NK-92 treated with Interleukin-12 subunit alpha and Interleukin-12 subunit beta, amount 100 ng/mL, for 24 hours (cell line): ENCODE results near the gene SCPEP1.
"Not testable (repeated sequence)": the region's sequence is repeated elsewhere in the genome, so short reads cannot be mapped to it uniquely, and the experiment has no call there.

Experiments
- DNase-seq: peaks from one replicate; lab custom pipeline; 2025; lab: John Stamatoyannopoulos, UW

The SCPEP1 gene

DNA sequence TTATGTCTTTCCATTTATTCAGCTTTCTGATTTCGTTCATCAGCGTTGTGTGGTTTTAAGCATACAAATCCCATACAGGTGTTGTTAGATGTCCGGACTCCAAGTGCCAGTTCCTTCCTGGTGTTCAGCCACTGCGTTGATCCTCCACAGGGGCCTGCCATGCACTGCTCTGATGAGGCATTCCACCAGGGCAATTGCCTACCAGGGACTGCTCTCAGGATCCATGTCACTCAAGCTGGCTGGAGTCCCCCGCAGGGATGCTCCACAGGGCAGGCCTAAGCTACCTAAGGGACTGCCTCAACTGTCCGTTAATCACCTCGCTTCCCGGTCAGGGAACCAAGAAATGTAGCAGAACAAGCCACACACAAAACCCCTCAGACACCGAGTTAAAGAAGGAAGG, 12.7 kb upstream of the SCPEP1 start:
- not testable (repeated sequence) for DNase-seq

DNA sequence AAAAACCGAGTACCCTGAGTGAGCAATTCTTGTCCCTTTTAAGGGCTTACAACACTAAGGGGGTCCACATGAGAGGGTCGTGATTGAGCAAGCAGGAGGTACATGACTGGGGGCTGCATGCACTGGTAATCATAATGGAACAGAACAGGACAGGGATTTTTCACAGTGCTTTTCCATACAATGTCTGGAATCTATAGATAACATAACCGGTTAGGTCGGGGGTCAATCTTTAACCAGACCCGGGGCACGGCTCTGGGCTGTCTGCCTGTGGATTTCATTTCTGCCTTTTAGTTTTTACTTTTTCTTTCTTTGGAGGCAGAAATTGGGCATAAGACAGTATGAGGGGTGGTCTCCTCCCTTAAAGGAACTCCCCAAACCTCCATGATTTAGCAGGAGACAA, 12.2 kb upstream of the SCPEP1 start:
- not testable (repeated sequence) for DNase-seq

DNA sequence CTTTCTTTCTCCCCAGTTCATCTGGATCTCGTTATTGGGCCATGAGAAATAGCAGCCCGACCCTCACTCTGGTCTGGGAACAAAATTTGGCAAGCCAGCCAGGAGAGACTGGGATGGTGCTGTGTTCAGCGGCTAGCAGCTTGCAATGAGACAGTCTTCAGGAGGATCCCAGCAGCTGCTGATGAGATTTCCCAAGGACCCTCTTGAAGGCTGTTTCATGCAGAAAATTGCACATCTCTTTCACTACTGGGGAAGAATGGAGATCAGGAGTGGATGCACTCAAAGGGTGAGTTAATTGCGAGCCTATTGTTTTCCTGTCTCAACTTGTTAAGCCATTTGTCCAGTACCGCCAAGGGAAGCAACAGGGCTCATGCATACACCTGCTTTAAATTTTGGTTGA, 11.6 kb upstream of the SCPEP1 start:
- no peak for DNase-seq

DNA sequence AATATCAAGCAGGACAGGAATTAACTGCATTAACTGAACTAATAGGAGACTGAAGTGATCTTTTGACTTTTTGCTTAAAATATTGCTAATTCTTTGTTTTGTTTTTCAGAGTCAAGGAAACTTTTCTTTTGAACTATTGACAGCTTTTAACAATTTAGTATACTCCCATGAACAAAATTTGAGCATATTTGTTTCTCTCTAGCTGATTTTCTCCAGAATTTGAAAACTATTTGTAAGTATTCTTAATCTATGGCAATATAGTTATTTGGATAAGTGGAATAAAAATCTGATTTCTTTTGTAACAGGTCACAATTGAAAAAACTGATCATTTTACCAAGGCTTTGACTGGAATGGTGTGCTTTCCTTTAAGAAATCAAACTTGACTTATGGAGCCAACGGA, 7.0 kb upstream of the SCPEP1 start:
- no peak for DNase-seq

DNA sequence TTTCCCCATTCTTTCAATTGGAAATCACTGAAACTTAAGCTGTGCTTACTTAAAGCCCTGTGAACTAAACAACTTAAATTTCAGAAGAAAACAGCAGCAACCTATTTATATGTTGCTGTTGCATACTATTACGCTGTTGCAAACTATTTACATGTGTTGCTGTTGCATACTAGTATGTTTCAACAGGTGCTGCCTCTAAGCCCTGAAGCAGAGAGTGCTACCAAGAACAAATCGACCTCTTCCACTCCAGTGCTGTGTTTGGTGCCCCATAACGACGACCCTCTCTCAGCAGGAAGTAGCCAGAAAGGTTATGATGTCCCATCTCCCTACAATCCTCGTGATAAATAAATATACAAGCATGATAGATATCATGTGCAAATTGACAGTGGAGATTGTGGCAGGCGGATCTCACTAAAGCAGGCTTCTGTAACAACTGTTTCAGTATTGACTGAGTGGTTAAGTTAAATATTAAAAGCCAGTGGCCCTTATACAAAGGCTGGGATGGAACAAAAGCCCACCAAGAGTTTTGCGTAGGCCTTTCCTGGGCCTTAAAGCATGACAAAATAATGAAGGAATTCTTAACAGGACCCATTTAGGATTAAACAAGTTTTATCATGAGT, 5.7 kb upstream of the SCPEP1 start:
- no peak for DNase-seq

DNA sequence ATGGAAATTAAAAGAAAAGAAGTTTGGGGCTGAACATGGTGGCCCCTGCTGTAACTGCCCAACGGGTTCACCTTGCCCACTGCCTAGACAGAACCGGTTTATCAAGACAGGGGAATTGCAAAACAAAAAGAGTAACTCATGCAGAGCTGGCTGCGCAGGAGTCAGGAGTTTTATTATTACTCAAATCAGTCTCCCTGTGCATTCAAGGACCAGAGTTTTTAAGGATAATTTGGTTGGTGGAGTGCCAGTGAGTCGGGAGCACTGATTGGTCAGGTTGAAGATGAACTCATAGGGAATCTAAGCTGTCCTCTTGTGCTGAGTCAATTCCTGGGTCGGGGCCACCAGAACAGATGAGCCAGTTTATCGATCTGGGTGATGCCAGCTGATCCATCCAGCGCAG, 4.4 kb upstream of the SCPEP1 start:
- DNase-seq, result no peak

DNA sequence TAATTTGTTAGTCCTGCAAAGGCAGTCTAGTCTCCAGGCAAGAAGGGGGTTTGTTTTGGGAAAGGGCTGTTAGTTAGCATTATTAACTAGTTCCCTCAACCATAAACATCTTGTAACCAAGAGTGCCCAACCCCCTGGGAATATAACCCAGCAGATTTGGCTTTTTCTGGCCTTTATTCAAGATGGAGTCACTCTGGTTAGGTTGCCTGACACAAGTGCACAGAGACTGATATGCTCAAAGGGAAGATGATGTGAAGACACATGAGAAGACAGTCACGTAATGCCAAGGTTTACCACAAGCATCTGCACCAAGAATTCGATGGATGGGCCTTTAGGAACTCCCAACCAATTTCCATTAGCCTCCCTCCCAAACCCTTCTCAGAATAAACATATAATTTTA, 3.9 kb upstream of the SCPEP1 start:
- no peak for DNase-seq

DNA sequence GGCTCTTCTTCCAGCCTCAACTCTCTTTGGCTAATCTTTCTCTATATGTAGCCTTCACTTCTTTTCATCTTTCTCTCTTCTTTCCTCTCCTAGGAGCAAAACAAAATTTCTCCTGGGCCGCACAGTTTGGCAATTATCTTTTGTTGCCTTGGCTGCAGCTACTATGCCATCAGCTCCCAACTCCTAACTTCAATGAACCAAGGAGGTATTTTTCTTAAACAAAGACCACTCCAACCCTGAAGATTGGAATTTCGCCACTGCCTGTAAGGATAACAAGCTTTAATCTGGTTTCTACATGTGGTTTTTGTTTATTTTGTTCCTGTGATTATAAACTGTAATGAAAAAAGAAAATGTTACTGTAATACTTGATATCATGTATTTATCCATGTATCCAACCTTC, 2.3 kb upstream of the SCPEP1 start:
- DNase-seq, result no peak

DNA sequence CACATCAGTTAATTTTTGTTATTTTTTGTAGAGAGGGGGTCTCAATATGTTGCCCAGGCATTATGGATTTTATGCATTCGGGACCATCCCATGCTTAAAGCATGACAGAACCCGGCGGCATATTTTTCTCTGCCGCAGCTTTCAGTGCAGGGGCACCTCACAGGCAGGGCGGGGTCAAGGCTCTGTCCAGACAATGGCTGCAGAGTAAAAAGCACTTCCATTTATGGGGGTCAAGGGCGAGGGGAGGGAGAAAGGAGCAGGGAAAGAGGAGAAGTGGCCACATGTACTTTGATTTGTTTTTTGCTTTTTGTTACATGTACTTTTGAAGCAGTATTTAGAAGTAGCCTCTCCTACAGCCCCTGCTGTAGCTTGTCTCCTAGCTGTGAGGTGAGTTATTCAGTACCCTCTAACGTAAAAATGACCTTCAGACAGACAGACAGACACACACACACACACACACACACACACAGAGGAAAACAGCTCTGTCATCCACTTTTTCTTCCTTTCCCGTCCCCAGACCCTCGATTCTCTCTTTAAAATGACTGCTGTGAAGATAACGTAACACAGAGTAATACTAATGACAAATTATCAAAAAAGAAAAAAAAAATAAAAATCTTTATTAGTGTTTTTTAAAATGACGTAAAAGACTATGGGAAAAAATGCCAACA, 856 bp upstream of the SCPEP1 start:
- DNase-seq, result no peak

DNA sequence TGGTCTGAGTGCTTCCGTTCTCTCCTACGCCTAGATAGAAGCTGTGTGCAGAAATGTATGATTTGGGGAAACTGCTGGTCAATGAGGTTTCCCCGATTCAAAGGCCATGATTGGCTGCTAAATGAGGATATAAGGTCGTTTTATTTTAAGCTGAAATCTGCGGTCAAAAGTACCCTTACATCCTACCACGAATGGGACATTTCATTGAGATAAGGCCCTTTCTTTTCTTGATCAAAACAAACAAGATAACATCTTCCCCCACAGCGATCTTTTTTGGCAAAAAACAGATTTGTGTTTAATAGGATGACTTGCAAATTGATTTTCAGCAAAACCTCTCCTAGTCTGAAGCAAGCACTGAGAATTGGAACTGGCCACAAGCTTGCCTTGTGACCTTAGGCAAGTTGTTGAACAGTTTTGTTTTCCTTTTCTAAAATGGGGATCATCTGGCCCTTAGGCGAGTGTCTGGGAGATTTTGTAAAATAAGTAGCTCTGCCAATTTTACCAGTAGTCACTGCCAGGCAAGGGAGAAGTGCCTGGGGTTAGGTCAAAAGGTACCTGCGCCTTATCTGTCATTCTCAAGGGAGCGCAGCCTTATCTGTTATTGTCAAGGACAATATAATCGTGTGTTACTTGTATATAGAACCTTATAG, 635 bp downstream of the SCPEP1 start:
- no peak for DNase-seq

DNA sequence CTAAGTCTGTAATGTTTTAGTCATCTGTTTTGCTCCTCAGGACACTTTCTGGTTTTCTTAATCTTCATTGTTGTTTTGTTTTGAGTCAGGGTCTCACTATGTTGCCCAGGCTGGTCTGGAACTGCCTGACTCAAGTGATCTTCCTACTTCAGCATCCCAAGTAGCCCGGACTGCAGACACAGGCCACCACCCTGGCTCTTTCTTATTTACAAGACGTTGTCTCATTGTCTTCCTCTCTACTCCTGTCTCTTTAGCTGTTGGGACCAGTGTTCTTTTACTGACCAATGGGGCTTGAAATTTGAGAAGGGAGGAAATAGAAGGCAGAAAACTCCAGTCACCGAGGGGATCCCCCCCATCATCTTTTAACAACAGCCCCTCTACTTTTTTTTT, 1.2 kb downstream of the SCPEP1 start:
- no peak for DNase-seq

DNA sequence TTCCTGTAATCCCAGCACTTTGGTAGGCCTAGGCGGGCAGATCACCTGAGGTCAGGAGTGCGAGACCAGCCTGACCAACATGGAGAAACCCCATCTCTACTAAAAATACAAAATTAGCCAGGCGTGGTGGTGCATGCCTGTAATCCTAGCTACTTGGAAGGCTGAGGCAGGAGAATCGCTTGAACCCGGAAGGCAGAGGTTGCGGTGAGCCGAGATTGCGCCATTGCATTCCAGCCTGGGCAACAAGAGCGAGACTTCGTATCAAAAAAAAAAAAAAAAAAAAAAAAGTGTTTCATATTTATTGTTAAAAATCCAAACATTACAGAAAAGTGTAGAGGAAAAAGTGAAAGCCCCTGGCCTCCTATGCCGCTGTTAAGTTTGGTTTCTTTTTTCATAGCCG, 2.6 kb downstream of the SCPEP1 start:
- not testable (repeated sequence) for DNase-seq

DNA sequence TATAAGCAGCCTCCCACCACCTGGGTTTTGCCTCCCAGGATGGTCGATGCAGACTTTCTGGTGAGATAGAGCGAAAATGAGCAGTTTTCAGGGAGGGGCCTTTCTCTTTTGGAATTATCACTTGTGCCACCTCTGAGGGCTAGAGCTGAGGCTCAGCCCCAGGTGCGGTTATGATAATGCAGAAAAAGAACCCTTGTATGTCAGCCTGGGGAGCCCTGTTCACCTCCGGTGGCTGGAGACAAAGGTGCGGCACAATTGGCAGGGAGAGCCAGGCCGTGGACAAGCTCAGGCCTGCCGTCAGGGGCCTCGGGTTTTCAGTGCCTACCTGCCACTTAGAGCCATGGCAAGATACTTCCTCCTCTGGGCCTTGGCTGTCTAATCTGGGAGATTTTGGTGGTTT, 4.4 kb downstream of the SCPEP1 start:
- no peak for DNase-seq

DNA sequence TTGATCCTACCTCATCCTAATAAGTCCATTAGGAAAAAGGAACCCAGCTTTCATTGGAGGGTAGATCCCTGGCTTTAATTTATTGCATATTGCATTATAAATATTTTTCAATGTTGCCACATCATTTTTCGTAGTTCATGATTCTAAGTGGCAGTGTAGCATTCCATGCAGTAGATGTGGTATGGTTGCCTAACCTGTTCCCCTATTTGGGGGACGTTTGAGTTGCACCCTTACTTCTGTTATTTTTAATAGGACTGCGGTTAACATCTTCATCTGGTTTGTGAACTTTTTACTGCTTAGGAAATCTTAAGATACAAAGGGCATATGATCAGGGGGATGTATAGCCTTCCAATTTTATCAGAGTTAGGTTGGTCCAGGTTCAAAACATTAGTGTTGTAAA, 5.4 kb downstream of the SCPEP1 start:
- DNase-seq, result no peak

DNA sequence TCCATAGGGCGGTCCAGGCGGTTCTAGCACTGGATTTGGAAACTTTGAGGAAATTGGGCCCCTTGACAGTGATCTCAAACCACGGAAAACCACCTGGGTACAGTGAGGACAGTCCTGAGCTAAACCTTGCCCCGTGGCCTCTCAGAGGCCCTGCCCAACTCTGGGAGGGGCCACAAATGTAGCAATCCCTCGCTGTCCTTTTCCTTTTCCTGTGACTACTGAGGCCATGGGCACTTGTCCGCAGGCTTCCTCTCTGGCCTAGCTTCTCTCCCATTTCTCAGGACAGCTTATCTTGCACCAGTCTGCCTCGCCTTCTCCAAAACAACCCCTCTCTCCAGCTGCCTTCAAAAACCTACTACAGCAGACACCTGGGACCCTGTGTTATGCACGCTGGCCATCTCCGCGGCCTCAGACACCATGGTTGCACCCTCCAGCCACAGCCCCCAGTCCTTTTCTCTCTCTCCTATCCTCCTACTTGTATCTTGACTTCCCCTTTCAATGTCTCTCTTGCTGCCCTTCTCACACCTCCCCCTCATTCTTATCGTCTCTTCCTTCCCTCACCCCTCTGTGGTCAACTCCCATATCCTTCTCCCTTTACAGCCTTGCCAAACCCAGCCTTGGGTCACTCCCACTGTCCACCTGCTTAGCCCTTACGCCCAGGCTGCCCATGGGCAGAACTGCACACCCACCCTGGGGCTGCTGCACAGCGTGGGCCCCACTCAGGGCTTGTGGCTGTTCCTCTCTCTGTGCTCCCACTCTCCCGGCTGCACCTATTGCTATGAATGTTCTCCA, 7.6 kb downstream of the SCPEP1 start:
- DNase-seq, result no peak

DNA sequence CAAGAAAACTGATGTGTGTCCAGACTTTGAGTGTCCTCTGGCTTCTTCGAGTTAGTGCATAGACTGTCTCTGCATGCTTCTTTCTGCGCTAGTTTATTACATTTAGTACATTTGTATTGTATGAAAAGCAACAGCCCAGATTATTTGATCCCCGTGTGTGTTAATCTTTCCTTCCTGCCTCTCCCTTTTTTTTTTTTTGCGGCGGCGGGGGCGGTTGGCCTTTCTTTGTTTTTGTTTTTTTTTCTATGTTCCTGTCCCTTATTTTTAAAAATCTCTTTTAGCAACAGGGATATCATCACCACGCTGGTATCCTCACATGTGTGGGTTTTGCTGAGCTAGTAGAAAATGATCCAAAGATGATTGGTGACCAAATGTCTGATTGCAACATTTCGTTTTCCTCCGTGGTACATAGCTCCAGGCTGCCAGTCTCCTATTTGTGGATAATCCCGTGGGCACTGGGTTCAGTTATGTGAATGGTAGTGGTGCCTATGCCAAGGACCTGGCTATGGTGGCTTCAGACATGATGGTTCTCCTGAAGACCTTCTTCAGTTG, 9.4 kb downstream of the SCPEP1 start:
- no peak for DNase-seq

DNA sequence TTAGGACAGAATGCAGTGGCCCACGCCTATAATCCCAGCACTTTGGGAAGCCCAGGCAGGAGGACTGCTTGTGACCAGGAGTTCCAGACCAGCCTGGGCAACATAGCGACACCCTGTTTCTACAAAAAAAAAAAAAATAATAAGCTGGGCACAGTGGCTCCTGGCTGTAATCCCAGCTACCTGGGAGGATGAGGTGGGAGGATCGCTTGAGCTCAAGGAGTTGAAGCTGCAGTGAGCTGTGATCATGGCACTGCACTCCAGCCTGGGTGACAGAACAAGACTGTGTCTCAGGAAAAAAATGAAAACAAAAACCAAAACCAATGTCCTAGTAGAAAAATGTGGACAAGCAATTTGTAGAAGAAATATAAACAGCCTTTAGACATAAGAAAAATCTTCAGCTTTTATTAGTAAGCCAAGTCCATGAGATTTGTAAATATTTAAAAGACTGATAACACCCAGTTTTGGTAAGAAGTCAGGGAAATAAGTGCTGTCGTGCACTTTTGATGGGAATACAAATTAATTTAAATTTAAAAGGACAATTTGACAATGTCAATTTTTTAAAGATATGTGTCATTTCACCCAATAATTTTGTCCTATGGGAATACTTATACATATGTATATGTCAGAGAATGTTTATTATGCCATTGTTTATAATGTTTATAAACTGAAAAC, 11.1 kb downstream of the SCPEP1 start:
- DNase-seq, result no peak

DNA sequence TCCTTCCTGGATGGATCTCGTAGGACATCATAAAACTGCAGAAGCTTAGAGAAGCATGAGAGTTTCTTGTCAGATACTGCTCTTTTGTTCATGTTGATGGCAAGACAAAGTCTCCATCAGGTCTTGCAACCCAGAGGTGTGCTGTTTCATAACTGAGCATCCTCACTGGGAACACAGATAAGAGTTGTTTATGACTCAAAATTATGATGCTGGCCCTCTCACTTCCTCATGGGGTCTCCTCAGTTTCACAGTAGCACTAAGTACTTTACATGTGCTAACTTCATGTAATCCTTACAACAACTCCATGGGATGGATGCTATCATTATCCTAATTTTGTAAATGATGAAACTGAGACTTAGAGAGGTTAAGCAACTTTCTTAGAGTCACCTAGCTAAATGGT, 14.4 kb downstream of the SCPEP1 start:
- DNase-seq, result no peak

DNA sequence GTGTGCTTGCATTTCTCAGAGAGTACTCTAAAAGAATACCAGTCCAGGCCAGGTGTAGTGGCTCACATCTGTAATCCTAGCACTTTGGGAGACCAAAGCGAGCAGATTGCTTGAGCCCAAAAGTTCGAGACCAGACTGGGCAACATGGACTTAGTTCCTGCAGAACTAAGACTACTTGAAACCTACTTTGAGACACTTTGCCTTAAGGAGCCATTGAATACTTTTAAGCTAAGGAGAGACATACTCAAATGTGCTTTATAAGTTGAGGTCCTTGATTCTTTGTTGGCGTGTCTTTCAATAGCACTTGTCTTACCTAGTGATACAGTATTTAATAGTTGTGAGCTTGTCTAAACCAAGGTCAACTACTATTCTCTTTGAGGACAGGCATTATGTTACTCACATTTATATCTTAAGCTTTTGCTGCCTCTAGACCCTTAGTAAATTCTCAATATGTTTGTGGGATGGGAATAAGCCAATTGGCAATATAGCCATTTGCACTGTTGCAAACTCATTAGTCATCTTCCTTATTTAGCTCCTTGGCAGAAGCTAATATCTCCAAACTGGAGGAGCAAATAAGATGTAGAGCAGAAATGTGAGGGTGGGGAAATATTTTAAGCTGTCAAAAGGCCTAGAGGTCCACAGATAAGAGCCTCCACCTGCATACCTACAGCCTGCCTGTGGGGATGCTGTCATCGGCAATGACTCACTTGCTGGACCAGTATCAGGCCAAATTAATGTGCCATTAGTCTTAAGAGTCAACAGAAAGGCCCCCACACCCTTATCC, 16.3 kb downstream of the SCPEP1 start:
- DNase-seq, result no peak

DNA sequence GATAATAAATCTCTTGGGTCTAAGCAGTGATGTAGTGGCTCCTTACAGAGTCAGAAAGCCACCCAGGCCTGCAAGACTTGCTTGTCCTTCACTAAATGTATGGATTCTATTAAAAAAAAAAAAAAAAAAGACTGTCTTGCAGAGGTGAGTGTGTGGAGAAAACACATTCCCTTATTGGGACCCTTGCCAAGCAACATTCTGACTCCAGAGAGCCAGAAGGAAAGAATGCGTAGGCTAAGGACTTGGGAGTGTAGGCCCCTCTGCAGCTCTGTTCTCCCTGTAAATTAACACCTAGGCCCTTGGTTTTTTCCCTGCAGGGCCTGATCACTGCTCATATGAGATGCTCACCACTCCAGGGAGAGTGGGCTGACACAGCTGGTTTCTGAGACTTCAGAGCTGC, 17.8 kb downstream of the SCPEP1 start:
- no peak for DNase-seq

DNA sequence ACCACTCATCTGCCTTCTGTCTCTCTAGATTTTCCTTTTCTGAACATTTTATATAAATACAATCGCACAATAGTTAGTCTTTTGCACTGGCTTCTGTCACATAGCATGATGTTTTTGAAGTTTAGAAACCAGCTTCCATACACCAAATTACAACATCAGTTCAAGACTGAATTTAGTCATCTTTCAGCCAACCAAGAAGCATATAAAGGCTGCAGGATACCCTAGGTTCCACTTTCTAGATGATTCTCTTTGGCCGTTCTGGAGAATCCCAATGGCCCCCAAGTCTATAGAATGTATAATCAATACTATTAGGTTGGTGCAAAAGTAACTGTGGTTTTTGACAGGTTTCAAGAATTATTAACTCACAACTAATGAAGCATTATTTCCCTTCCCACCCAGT, 19.4 kb downstream of the SCPEP1 start:
- DNase-seq, result no peak
